ENCODE data around the gene TJAP1.
"Not testable (repeated sequence)": the region's sequence is repeated elsewhere in the genome, so short reads cannot be mapped to it uniquely, and the experiment has no call there.

Gene TJAP1

DNA sequence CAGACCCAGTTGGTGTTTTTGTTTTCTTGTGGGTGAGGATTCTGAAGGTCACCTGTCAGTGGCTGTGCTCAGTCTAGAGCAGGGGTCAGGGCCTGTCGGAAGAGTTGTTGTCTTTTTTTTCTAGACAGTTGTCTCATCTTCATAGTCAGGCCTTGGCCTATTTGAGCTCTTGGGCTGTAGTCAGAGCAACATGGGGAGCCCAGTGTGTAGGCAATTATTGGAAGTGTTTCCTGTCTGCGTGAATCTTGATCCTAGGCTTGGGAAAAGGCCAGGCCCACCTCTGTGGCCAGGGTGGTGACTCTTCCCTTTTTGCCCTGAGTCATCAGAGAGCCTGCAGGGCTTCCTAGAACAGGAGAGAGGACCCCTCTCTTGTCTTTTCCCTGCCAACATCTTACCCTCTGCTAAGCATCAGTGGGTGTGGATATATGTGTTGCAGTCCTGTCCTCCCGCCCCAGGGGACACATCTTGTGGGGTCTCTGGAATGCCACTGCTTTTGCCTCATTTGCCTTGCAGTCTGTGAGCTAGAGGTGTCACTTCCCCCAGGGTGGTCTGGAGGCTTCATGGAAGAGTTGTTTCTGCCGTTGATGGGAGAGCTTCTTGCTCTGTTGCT is 11.4 kb downstream of the TJAP1 start:
- H3K9me3 Mint-ChIP-seq, result no peaks in the 10 kb centered on the region
- DNase-seq (no peak), ATAC-seq (no peak)
- no peaks in the 10 kb centered on the region for H3K36me3 Mint-ChIP-seq (ENCODE audit: low read depth)
- no peaks in the 10 kb centered on the region for H3K27me3 Mint-ChIP-seq
- H3K27ac Mint-ChIP-seq, result no peak overlapping the region
- peaks cover 5% of the 10 kb centered on the region for H3K4me1 Mint-ChIP-seq
- no peak overlapping the region for H3K4me3 Mint-ChIP-seq

- no peaks in the 10 kb centered on the region for H3K9me3 Mint-ChIP-seq
- ATAC-seq, result no peak
- no peak overlapping the region for H3K4me3 Mint-ChIP-seq
- H3K27ac Mint-ChIP-seq, result no peak overlapping the region
- no peaks in the 10 kb centered on the region for H3K36me3 Mint-ChIP-seq (ENCODE audit: low read depth)
- no peaks in the 10 kb centered on the region for H3K27me3 Mint-ChIP-seq
- no peak for DNase-seq
- peaks cover 10% of the 10 kb centered on the region for H3K4me1 Mint-ChIP-seq
These were observed 12.1 kb downstream of the TJAP1 start for GRCh38 chr6:43489277-43490072.

DNA sequence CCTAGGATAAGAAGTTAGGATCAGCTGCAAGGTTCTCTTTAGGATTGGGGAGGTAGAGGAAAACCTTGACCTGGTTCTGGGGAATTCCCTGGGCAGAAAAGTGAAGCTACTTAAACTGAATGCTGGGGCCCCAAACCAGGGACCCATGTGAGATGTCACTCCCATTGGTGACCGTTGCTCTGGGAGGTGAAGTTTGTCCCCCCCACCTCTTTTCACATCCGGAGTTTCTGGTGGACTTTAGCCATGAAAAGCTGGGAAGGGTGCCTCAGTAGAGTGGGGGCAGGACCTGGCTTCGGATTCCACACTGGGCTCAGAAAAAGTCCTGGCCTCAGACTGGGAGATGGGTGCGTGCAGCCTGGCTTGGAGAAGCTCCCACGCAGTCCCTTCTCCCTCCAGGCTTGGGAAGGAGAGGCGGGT is 13.2 kb downstream of the TJAP1 start:
- Mint-ChIP-seq H3K4me3 (no peak overlapping the region), H3K36me3 (ENCODE audit: low read depth) (no peaks in the 10 kb centered on the region), H3K4me1 (peaks cover 19% of the 10 kb centered on the region), H3K9me3 (no peaks in the 10 kb centered on the region), H3K27ac (no peak overlapping the region), H3K27me3 (no peaks in the 10 kb centered on the region)
- ATAC-seq, result no peak
- DNase-seq, result no peak

DNA sequence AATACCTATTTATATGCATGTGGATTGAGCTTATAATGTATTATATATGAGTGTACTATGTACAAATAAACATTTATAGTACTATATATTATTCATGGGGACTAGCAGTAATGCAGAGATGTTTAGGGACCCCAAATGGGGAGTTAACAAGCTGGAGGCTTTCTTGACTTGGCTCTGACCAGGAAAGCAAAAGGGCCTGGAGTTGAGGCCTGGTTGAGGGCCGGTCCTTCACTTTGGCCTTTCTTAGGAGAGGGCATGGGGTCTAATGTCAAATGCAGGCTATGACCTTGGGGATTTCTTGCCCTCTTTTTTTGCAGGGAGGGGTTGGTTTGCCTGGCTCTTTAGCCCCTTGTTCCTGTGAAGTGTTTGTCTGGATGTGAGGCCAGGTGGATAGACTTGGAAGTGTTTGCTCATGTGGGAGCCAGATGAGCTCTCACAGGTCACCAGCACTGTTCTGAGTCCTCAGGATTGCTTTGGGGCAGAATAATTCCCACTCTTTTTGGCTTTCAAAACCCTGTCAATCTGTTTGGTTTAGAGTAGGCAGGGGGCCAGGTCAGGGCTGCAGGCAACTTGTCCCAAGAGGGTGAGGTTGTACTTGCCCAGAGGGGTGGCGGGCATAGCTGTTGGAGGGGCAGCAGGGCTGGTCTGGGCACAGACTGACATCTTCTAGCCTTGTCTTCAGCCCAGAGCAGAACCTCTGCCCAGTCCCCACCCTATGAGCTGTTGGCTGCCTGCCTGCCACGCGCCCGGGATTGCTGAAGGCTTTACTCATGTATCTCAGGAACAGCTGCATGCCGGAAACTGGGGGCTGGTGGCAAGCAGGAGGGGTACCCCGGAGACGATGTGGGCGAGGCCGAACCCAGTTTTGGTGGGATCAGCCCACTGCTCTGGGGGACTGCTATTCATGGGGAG is 14.6 kb downstream of the TJAP1 start:
- H3K4me3 Mint-ChIP-seq, result no peak overlapping the region
- H3K9me3 Mint-ChIP-seq, result no peaks in the 10 kb centered on the region
- no peaks in the 10 kb centered on the region for H3K27me3 Mint-ChIP-seq
- H3K36me3 Mint-ChIP-seq (ENCODE audit: low read depth), result no peaks in the 10 kb centered on the region
- H3K4me1 Mint-ChIP-seq, result peaks cover 20% of the 10 kb centered on the region
- H3K27ac Mint-ChIP-seq, result no peak overlapping the region
- no peak for ATAC-seq
- no peak for DNase-seq

- H3K27me3 Mint-ChIP-seq, result no peaks in the 10 kb centered on the region
- no peak overlapping the region for H3K4me3 Mint-ChIP-seq
- H3K4me1 Mint-ChIP-seq, result peaks cover 20% of the 10 kb centered on the region
- no peak for ATAC-seq
- no peak for DNase-seq
- H3K36me3 Mint-ChIP-seq (ENCODE audit: low read depth), result no peaks in the 10 kb centered on the region
- H3K9me3 Mint-ChIP-seq, result no peaks in the 10 kb centered on the region
- no peak overlapping the region for H3K27ac Mint-ChIP-seq
These were observed 15.3 kb downstream of the TJAP1 start for GRCh38 chr6:43492673-43493072.

DNA sequence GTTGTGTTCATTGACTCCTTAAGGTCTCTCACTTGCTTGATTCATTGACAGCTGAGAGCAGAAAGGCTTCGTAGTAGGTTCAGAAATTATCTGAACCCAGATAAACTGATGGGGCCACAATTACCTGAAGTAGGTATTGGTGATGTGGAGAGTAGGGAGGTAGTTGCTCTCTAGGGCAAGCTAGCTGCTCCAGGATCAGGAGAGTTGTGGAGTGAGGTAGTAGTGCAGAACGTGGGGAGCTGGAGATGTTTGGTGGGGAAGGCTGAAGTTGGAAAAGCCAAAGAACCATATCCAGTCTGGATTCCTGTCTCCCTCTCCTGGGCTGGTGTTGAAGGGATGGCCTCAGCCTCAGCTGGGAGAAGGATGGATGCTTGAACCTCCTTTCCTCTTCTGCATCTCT is 15.9 kb downstream of the TJAP1 start:
- no peaks in the 10 kb centered on the region for H3K9me3 Mint-ChIP-seq
- DNase-seq (no peak), ATAC-seq (no peak)
- H3K4me3 Mint-ChIP-seq, result no peak overlapping the region
- H3K27ac Mint-ChIP-seq, result no peak overlapping the region
- peaks cover 20% of the 10 kb centered on the region for H3K4me1 Mint-ChIP-seq
- H3K27me3 Mint-ChIP-seq, result no peaks in the 10 kb centered on the region
- no peaks in the 10 kb centered on the region for H3K36me3 Mint-ChIP-seq (ENCODE audit: low read depth)

- no peaks in the 10 kb centered on the region for H3K9me3 Mint-ChIP-seq
- no peaks in the 10 kb centered on the region for H3K27me3 Mint-ChIP-seq
- H3K36me3 Mint-ChIP-seq (ENCODE audit: low read depth), result no peaks in the 10 kb centered on the region
- H3K4me3 Mint-ChIP-seq, result no peak overlapping the region
- H3K4me1 Mint-ChIP-seq, result peaks cover 20% of the 10 kb centered on the region
- DNase-seq, result no peak
- H3K27ac Mint-ChIP-seq, result no peak overlapping the region
- ATAC-seq, result no peak
These were observed 16.5 kb downstream of the TJAP1 start for GRCh38 chr6:43493833-43494232.

- no peaks in the 10 kb centered on the region for H3K36me3 Mint-ChIP-seq (ENCODE audit: low read depth)
- H3K9me3 Mint-ChIP-seq, result no peaks in the 10 kb centered on the region
- no peak overlapping the region for H3K4me3 Mint-ChIP-seq
- no peak overlapping the region for H3K27ac Mint-ChIP-seq
- ATAC-seq, result no peak
- peaks cover 20% of the 10 kb centered on the region for H3K4me1 Mint-ChIP-seq
- no peaks in the 10 kb centered on the region for H3K27me3 Mint-ChIP-seq
- DNase-seq, result no peak
These were observed 17.0 kb downstream of the TJAP1 start for GRCh38 chr6:43494321-43494720.

- no peaks in the 10 kb centered on the region for H3K36me3 Mint-ChIP-seq (ENCODE audit: low read depth)
- H3K27me3 Mint-ChIP-seq, result no peaks in the 10 kb centered on the region
- DNase-seq (no peak), ATAC-seq (no peak)
- no peak overlapping the region for H3K4me3 Mint-ChIP-seq
- no peak overlapping the region for H3K27ac Mint-ChIP-seq
- H3K4me1 Mint-ChIP-seq, result peaks cover 20% of the 10 kb centered on the region
- H3K9me3 Mint-ChIP-seq, result no peaks in the 10 kb centered on the region
These were observed 17.4 kb downstream of the TJAP1 start for GRCh38 chr6:43494766-43495165.

DNA sequence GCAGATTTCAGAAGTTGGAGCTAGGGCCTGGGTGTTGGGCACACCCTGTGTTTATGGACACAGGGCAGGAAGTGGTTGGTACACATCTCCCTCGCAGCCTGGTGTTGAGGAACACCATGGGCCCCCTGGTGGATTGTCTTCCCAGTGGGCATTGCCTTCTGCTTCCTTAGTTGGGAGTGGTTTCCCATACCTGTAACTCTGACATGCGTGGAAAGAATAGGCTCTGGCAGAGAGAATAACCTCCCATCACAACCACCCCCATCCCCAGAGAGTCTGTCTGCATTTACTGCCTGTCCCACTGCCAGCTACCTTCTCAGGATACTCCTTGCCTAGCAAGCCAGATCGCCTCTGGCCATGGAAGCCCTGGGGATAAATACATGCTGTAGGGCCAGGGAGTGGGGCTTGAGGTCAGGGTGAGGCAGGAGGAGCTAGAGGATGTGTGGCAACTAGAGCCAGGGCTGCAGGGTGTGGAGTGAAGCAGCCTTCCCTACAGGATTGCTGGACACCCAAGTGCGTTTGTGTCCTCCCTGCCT is 18.1 kb downstream of the TJAP1 start:
- ATAC-seq, result no peak
- no peak for DNase-seq

GRCh38 chr6:43496370-43497128 is 19.2 kb downstream of the TJAP1 start:
- Mint-ChIP-seq H3K4me3 (no peak overlapping the region), H3K27me3 (no peaks in the 10 kb centered on the region), H3K4me1 (peaks cover 20% of the 10 kb centered on the region), H3K9me3 (no peaks in the 10 kb centered on the region), H3K27ac (no peak overlapping the region), H3K36me3 (ENCODE audit: low read depth) (peaks cover 7% of the 10 kb centered on the region)
- no peak for ATAC-seq
- no peak for DNase-seq

More for the DNA sequence above, 18.1 kb downstream of the TJAP1 start:
- Mint-ChIP-seq H3K4me3 (no peak overlapping the region), H3K4me1 (peaks cover 20% of the 10 kb centered on the region), H3K27me3 (no peaks in the 10 kb centered on the region), H3K27ac (no peak overlapping the region), H3K9me3 (no peaks in the 10 kb centered on the region), H3K36me3 (ENCODE audit: low read depth) (no peaks in the 10 kb centered on the region)

- no peaks in the 10 kb centered on the region for H3K27me3 Mint-ChIP-seq
- H3K9me3 Mint-ChIP-seq, result no peaks in the 10 kb centered on the region
- DNase-seq (no peak), ATAC-seq (no peak)
- H3K4me3 Mint-ChIP-seq, result no peak overlapping the region
- no peak overlapping the region for H3K27ac Mint-ChIP-seq
- peaks cover 20% of the 10 kb centered on the region for H3K4me1 Mint-ChIP-seq
- H3K36me3 Mint-ChIP-seq (ENCODE audit: low read depth), result peaks cover 11% of the 10 kb centered on the region
These were observed 19.7 kb downstream of the TJAP1 start for GRCh38 chr6:43497129-43497396.

GRCh38 chr6:43497689-43498088 is 20.3 kb downstream of the TJAP1 start:
- Mint-ChIP-seq H3K27ac (no peak overlapping the region), H3K4me3 (no peak overlapping the region), H3K4me1 (peaks cover 20% of the 10 kb centered on the region), H3K9me3 (no peaks in the 10 kb centered on the region), H3K36me3 (ENCODE audit: low read depth) (peaks cover 11% of the 10 kb centered on the region), H3K27me3 (no peaks in the 10 kb centered on the region)
- DNase-seq (no peak), ATAC-seq (no peak)

DNA sequence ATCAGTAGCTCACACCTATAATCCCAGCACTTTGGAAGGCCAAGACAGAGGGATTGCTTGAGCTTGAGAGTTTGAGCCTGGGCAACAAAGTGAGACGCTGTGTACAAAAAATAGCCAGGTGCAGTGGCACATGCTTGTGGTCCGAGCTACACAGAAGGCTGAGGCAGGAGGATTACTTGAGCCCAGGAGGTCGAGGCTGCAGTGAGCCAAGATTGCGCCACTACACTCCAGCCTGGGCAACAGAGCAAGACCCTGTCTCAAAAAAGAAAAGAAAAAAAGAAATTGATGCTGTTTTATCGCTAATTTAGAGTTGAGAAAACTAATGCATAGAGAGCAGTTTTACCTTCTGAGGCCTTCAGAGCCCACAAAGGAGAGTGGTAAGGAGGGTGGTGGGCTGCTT is 20.9 kb downstream of the TJAP1 start:
- DNase-seq, H3K27me3 Mint-ChIP-seq, H3K27ac Mint-ChIP-seq, H3K9me3 Mint-ChIP-seq, H3K4me3 Mint-ChIP-seq, ATAC-seq: not testable (repeated sequence)
- Mint-ChIP-seq H3K36me3 (ENCODE audit: low read depth) (peaks cover 13% of the 10 kb centered on the region), H3K4me1 (peaks cover 18% of the 10 kb centered on the region)
